ENCODE results near the gene MRS2.

DNA sequence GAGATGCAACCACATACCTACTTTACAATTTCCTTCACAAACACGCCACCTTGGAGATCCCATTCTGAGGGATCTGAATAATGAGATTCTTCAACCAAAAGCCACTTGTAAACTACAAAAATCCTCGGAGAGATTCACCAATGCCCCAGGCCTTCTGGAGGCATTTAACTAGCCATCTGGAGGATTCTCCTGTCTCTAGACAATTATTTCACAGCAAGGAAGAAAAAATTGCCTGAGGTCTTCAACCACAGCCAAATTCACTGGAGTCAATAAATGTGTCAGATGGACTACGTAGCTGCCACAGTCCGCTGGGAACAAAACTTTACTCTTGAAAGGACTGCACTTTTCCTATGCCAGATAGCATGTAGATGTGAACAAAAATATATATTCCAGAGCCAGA is 25.9 kb upstream of the MRS2 start:
- TF ChIP-seq, protein P1, sequence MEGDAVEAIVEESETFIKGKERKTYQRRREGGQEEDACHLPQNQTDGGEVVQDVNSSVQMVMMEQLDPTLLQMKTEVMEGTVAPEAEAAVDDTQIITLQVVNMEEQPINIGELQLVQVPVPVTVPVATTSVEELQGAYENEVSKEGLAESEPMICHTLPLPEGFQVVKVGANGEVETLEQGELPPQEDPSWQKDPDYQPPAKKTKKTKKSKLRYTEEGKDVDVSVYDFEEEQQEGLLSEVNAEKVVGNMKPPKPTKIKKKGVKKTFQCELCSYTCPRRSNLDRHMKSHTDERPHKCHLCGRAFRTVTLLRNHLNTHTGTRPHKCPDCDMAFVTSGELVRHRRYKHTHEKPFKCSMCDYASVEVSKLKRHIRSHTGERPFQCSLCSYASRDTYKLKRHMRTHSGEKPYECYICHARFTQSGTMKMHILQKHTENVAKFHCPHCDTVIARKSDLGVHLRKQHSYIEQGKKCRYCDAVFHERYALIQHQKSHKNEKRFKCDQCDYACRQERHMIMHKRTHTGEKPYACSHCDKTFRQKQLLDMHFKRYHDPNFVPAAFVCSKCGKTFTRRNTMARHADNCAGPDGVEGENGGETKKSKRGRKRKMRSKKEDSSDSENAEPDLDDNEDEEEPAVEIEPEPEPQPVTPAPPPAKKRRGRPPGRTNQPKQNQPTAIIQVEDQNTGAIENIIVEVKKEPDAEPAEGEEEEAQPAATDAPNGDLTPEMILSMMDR (IDR thresholded peaks at IDR 0.05): no peak
- TF ChIP-seq EZH2phosphoT487 (IDR thresholded peaks at IDR 0.05): no peak
- no peak for TF ChIP-seq EZH2 (IDR thresholded peaks at IDR 0.05)
